Rectal smooth muscle tissue (tissue), 1 donor: ENCODE data around the gene KCNE5.
"Not testable (repeated sequence)": the region's sequence is repeated elsewhere in the genome, so short reads cannot be mapped to it uniquely, and the experiment has no call there.

ENCODE experiments used
- H3K27ac ChIP-seq: one replicate; pipeline ENCODE4 v1.7.0; 2013; ENCODE audit warnings: low read depth, low read length, inconsistent platforms
- H3K27me3 ChIP-seq: one replicate; pipeline ENCODE4 v1.7.0; 2013; ENCODE audit warnings: low read length; ENCODE audit not compliant: control insufficient read depth, insufficient read depth
- H3K36me3 ChIP-seq: one replicate; pipeline ENCODE4 v1.7.0; 2013; ENCODE audit warnings: low read length; ENCODE audit not compliant: control insufficient read depth, insufficient read depth
- H3K4me1 ChIP-seq: one replicate; pipeline ENCODE4 v1.7.0; 2013; ENCODE audit warnings: low read length; ENCODE audit not compliant: control insufficient read depth, insufficient read depth
- H3K4me3 ChIP-seq: one replicate; pipeline ENCODE4 v1.7.0; 2013; ENCODE audit warnings: low read length
- H3K9ac ChIP-seq: one replicate; pipeline ENCODE4 v1.7.0; 2013; ENCODE audit warnings: low read length

Gene KCNE5

DNA sequence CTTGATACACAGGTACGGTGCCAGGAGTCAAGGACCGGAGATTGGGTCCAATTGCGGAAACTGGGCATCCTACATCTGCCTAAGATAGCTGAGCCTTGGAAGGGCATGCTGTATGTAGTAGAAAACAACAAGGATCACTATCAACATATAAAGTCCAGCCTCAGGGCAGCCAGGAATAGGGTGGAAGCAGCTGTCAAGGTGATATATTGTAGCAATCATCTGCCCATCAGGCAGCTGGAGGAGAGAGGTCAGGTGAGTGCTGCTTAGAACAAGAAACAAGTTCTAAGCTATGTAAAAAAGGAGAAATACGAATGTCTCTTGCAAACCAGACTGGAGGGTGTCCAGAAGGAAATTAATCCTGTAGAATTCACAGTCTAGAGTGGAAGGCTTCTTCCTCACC lies 34.8 kb downstream of the KCNE5 start:
- H3K27ac ChIP-seq, result no peak overlapping the region
- H3K4me3 ChIP-seq, result no peak overlapping the region
- no peak overlapping the region for H3K9ac ChIP-seq
- H3K4me1 ChIP-seq, result no peaks in the 10 kb centered on the region
- H3K27me3 ChIP-seq, result no peaks in the 10 kb centered on the region
- H3K36me3 ChIP-seq, result no peaks in the 10 kb centered on the region

DNA sequence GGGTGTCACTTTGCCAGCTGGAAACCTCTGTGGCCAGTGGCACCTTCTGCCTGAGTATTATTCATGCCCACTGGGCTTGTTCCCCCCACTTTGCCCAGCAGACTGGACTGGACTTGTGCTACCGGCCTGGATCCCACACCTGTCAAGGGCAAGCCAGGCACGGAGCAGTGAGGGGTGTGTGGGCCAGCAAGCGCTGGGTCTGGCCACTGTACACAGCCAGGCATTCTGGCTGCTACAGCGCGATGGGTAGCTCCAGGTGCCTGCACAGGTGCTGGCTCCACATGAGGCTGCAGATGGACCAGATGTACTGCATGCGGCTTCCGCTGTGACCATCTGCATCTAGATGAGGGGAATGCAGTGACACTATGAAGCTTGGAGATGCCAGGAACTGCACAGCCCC lies 39.5 kb downstream of the KCNE5 start:
- Histone ChIP-seq H3K36me3 (no peaks in the 10 kb centered on the region), H3K4me3 (no peak overlapping the region), H3K9ac (no peak overlapping the region), H3K4me1 (no peaks in the 10 kb centered on the region), H3K27me3 (no peaks in the 10 kb centered on the region), H3K27ac (no peak overlapping the region)

GRCh38 chrX:109578916-109579315 lies 46.1 kb downstream of the KCNE5 start:
- no peak overlapping the region for H3K4me3 ChIP-seq
- no peaks in the 10 kb centered on the region for H3K4me1 ChIP-seq
- no peaks in the 10 kb centered on the region for H3K27me3 ChIP-seq

DNA sequence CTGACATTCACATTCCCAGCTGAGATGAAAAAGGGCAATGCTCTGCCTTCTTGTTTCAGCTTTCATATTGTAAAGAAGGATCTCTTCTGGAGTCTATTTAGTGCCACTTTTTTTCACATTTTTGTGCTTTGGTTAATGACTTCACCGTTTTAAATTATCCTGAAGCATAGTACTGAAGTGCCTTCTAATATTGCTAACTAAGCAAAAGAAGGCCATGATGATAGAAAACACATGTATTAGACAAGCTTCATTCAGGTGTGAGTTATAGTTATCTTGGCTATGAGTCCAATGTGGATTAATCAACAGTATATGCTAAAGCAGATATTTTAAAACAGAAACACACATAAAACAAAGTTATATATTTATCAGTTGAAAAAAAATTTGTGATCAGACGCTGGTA lies 47.9 kb downstream of the KCNE5 start:
- no peaks in the 10 kb centered on the region for H3K4me1 ChIP-seq
- no peaks in the 10 kb centered on the region for H3K27me3 ChIP-seq
- no peak overlapping the region for H3K4me3 ChIP-seq
- H3K27ac ChIP-seq, result no peak overlapping the region
- H3K36me3 ChIP-seq, result no peaks in the 10 kb centered on the region
- no peak overlapping the region for H3K9ac ChIP-seq

More at GRCh38 chrX:109578916-109579315, 46.1 kb downstream of the KCNE5 start:
- Histone ChIP-seq H3K27ac (no peak overlapping the region), H3K36me3 (no peaks in the 10 kb centered on the region), H3K9ac (no peak overlapping the region)

DNA sequence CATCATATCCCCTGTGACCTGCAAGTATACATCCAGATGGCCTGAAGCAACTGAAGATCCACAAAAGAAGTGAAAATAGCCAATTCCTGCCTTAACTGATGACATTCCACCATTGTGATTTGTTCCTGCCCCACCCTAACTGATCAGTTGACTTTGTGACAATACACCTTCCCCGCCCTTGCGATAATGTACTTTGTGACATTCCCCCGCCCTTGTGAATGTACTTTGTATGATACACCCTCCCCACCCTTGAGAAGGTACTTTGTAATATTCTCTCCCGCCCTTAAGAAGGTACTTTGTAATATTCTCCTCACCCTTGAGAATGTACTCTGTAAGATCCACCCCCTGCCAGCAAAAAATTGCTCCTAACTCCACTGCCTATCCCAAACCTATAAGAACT lies 48.9 kb downstream of the KCNE5 start:
- H3K4me1 ChIP-seq, H3K36me3 ChIP-seq, H3K27me3 ChIP-seq, H3K4me3 ChIP-seq, H3K9ac ChIP-seq, H3K27ac ChIP-seq: not testable (repeated sequence)
